ENCODE measurements around the gene CAPN1. TPM values are rescaled to one million over a fixed set of nuclear protein-coding genes. Genes with fewer than 3 reads are reported as not detected.
A peak's percentile ranks its signal among the peaks of the same experiment; 100 is the strongest.

Gene CAPN1
- total and polyA plus RNA-seq, 9 of the 15 experiments (the other 6 are each of a cell fraction or from before 2014, with no cell fraction given): 3.5 to 199 (median 61.6) TPM

DNA sequence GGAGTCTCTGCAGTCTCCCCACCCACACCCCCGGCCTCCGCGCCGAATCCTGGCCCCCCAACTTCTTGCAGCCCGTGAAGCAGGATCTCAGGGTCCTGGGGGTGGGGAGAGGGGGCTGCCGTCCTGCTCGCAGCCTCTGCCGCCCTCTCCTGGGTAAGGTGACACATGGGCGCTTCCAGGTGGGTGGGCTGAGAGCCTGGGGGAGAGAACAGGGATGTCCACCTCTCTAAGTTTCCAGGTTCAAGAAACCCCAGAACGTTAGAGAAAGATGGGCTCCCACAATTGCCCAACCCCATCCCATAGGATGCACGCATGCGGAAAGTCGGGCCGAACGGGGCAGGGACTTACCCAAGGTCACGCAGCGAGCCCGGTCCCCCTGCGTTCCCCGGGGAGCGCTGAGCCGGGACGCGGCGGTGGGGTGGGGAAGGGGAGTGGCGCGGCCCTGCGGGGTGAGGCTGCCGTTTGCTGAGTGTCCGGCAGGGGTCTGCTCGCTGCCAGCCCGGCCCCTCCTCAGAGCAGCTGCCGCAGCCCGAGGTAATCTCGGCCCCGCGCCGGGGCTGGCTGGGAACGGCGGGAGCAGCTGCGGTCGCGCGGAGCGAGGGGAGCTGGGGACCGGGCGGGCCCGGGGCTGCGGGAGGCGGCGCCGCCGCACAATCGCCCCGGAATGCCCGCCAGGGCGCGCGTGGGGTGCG, 705 bp upstream of the CAPN1 start (continued):
- no peak for TF ChIP-seq GTF2B (IDR thresholded peaks at IDR 0.05; ENCODE audit: extremely low read depth, insufficient read length)
- TF ChIP-seq ZNF75A (CRISPR knock-in tag; IDR thresholded peaks at IDR 0.05): no peak
- TF ChIP-seq, protein P1, sequence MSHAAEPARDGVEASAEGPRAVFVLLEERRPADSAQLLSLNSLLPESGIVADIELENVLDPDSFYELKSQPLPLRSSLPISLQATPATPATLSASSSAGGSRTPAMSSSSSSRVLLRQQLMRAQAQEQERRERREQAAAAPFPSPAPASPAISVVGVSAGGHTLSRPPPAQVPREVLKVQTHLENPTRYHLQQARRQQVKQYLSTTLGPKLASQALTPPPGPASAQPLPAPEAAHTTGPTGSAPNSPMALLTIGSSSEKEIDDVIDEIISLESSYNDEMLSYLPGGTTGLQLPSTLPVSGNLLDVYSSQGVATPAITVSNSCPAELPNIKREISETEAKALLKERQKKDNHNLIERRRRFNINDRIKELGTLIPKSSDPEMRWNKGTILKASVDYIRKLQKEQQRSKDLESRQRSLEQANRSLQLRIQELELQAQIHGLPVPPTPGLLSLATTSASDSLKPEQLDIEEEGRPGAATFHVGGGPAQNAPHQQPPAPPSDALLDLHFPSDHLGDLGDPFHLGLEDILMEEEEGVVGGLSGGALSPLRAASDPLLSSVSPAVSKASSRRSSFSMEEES (CRISPR knock-in tag; IDR thresholded peaks at IDR 0.05): no peak
- TF ChIP-seq NCOR1 (IDR thresholded peaks at IDR 0.05): no peak
- TF ChIP-seq NR1H2 (CRISPR knock-in tag; IDR thresholded peaks at IDR 0.05): no peak
- TF ChIP-seq ZFP30 (CRISPR knock-in tag; IDR thresholded peaks at IDR 0.05; ENCODE audit: borderline replicate concordance): no peak
- no peak for TF ChIP-seq HDAC8 (tag; IDR thresholded peaks at IDR 0.05)
- TF ChIP-seq, protein P2, sequence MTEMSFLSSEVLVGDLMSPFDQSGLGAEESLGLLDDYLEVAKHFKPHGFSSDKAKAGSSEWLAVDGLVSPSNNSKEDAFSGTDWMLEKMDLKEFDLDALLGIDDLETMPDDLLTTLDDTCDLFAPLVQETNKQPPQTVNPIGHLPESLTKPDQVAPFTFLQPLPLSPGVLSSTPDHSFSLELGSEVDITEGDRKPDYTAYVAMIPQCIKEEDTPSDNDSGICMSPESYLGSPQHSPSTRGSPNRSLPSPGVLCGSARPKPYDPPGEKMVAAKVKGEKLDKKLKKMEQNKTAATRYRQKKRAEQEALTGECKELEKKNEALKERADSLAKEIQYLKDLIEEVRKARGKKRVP (CRISPR knock-in tag; IDR thresholded peaks at IDR 0.05): no peak
- no peak for TF ChIP-seq NFE2L1 (tag; IDR thresholded peaks at IDR 0.05; ENCODE audit: borderline replicate concordance, low read depth)
- peak; percentile 69 for TF ChIP-seq DEAF1 (CRISPR knock-in tag; IDR thresholded peaks at IDR 0.05)
- no peak for TF ChIP-seq MAFG (tag; conservative IDR thresholded peaks at IDR 0.05)
- TF ChIP-seq TOE1 (IDR thresholded peaks at IDR 0.05; ENCODE audit: borderline replicate concordance): no peak
- TF ChIP-seq TOE1 (CRISPR knock-in tag; IDR thresholded peaks at IDR 0.05; ENCODE audit: borderline replicate concordance, low read depth): no peak
- TF ChIP-seq LARP7 (IDR thresholded peaks at IDR 0.05): no peak
- no peak for TF ChIP-seq ZNF124 (CRISPR knock-in tag; IDR thresholded peaks at IDR 0.05)
- TF ChIP-seq ZMIZ1 (IDR thresholded peaks at IDR 0.05; ENCODE audit: low read depth in 2 of 2, low read length in 2 of 2): no peak
- TF ChIP-seq, protein P3, sequence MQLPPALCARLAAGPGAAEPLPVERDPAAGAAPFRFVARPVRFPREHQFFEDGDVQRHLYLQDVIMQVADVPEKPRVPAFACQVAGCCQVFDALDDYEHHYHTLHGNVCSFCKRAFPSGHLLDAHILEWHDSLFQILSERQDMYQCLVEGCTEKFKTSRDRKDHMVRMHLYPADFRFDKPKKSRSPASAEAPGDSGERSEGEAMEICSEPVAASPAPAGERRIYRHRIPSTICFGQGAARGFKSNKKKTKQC (CRISPR knock-in tag; IDR thresholded peaks at IDR 0.05): no peak

Measured in K562 (cell line).